Naive thymus-derived CD8-positive, alpha-beta T cell (primary cell): ENCODE results near the gene TNIP1. TPM values are rescaled to one million over a fixed set of nuclear protein-coding genes. Genes with fewer than 3 reads are reported as not detected.

ENCODE experiments used
- ATAC-seq, 2 donors: fragments of 150-1000 bp; cut with Tn5 transposase in 1 of 2; sonication (Bioruptor Pico), chemical (Tn5 transposase) in 1 of 2; 1 replicate in 1 of 2; 2 replicates in 1 of 2; pipeline ENCODE4 v1.10.0; 2021; ENCODE audit warnings: mild to moderate bottlenecking in 2 of 2, moderate library complexity in 2 of 2
- POLR2A ChIA-PET: fragments of 350-600 bp; sonication (Branson Sonifier 250); formaldehyde crosslinking; loops from one replicate; lab custom pipeline; 2021; ENCODE audit warnings: antibody characterized with exemption; lab: Charles Lee
- DNase-seq, 10 donors: peaks; one replicate each; pipeline versions ENCODE4 v3.0.0 to v3.0.0-alpha.2; 2020 to 2022
- H3K27ac Mint-ChIP-seq, 10 donors: one replicate each; pipeline ENCODE4 v1.8.0; 2020 to 2022; ENCODE audit warnings: mild to moderate bottlenecking in 10 of 10, mixed read lengths in 10 of 10, moderate library complexity in 4 of 10, inconsistent platforms in 1 of 10
- H3K27me3 Mint-ChIP-seq, 5 donors: one replicate each; pipeline ENCODE4 v1.8.0; 2021 to 2022; ENCODE audit warnings: mixed read lengths in 5 of 5
- H3K36me3 Mint-ChIP-seq, 3 donors: one replicate each; pipeline ENCODE4 v1.8.0; 2020 to 2022; ENCODE audit warnings: mixed read lengths in 3 of 3, mild to moderate bottlenecking in 2 of 3, inconsistent platforms in 1 of 3
- H3K4me1 Mint-ChIP-seq, 4 donors: one replicate each; pipeline ENCODE4 v1.8.0; 2021 to 2022; ENCODE audit warnings: mixed read lengths in 4 of 4
- H3K4me3 Mint-ChIP-seq, 10 donors: one replicate each; pipeline ENCODE4 v1.8.0; 2020 to 2022; ENCODE audit warnings: mild to moderate bottlenecking in 10 of 10, mixed read lengths in 10 of 10, moderate library complexity in 6 of 10, inconsistent platforms in 1 of 10
- H3K9me3 Mint-ChIP-seq, 9 donors: one replicate each; pipeline ENCODE4 v1.8.0; 2020 to 2022; ENCODE audit warnings: mixed read lengths in 9 of 9, mild to moderate bottlenecking in 3 of 9, inconsistent platforms in 1 of 9, moderate library complexity in 1 of 9
- polyA plus RNA-seq, 3 donors: library from polyadenylated mRNA; unstranded; fragments of 300-500 nt; fragmentation: Illumina TruSeq; gene quantifications; one replicate each; pipeline ENCODE4 v1.2.3, GENCODE V29; 2021
- total RNA-seq, 8 experiments: library from RNA in 2 of 8; stranded (reverse) in 2 of 8; gene quantifications; one replicate each; pipeline ENCODE4 v1.2.3 and lab custom pipeline; 2021 to 2026

The TNIP1 gene
- total and polyA plus RNA-seq, 5 experiments from 2014 or later = 25.6 to 140 (median 37.5) TPM

GRCh38 chr5:151023047-151023615 lies 57.7 kb downstream of the TNIP1 start:
- POLR2A ChIA-PET = no interaction called here
- ATAC-seq (no peak), DNase-seq (no peak)
- no peak overlapping the region for H3K4me3 Mint-ChIP-seq
- no peaks in the 10 kb centered on the region for H3K9me3 Mint-ChIP-seq
- H3K27me3 Mint-ChIP-seq = peaks cover 0 to 14% (median 5%) of the 10 kb centered on the region in 5 donors
- H3K4me1 Mint-ChIP-seq = peaks cover 15 to 25% (median 21%) of the 10 kb centered on the region in 4 donors
- peaks cover 0 to under 1% (median 0%) of the 10 kb centered on the region in 3 donors for H3K36me3 Mint-ChIP-seq
- H3K27ac Mint-ChIP-seq = peak overlapping the region in 1 of 10 donors; percentile 54

- ATAC-seq = no peak
- no peaks in the 10 kb centered on the region for H3K9me3 Mint-ChIP-seq
These were observed 58.3 kb downstream of the TNIP1 start for GRCh38 chr5:151022511-151023018.

GRCh38 chr5:151021746-151022145 lies 59.1 kb downstream of the TNIP1 start:
- H3K36me3 Mint-ChIP-seq = no peaks in the 10 kb centered on the region
- H3K27ac Mint-ChIP-seq = peak overlapping the region in 2 of 10 donors; percentile 58 to 64
- peaks cover 4 to 24% (median 7%) of the 10 kb centered on the region in 5 donors for H3K27me3 Mint-ChIP-seq
- no peaks in the 10 kb centered on the region for H3K9me3 Mint-ChIP-seq
- H3K4me3 Mint-ChIP-seq = peak overlapping the region in 5 of 10 donors; percentile 7 to 68 (median 28)
- peaks cover 15 to 25% (median 21%) of the 10 kb centered on the region in 4 donors for H3K4me1 Mint-ChIP-seq
- no peak for ATAC-seq
- no peak for DNase-seq
- POLR2A ChIA-PET = no interaction called here

More at GRCh38 chr5:151022511-151023018, 58.3 kb downstream of the TNIP1 start:
- H3K27me3 Mint-ChIP-seq = peaks cover 2 to 18% (median 5%) of the 10 kb centered on the region in 5 donors
- no peaks in the 10 kb centered on the region for H3K36me3 Mint-ChIP-seq
- H3K27ac Mint-ChIP-seq = peak overlapping the region in 1 of 10 donors; percentile 59
- H3K4me3 Mint-ChIP-seq = peak overlapping the region in 1 of 10 donors; percentile 48
- no peak for DNase-seq
- POLR2A ChIA-PET = no interaction called here
- H3K4me1 Mint-ChIP-seq = peaks cover 15 to 25% (median 21%) of the 10 kb centered on the region in 4 donors

GRCh38 chr5:151020304-151021110 lies 60.3 kb downstream of the TNIP1 start, which contains the start of gene GPX3:
Gene GPX3 (plus strand): TSS chr5:151020591. CDS start chr5:151020655, 64 bp downstream.
- Mint-ChIP-seq H3K9me3 (no peaks in the 10 kb centered on the region), H3K27ac (peak within 1 kb of the TSS in 6 of 10 donors; percentile 11 to 68 (median 28)), H3K4me1 (peaks cover 15 to 25% (median 21%) of the 10 kb centered on the region in 4 donors), H3K27me3 (peaks cover 4 to 24% (median 7%) of the 10 kb centered on the region in 5 donors), H3K36me3 (no peaks in the 10 kb centered on the region), H3K4me3 (peak within 1 kb of the TSS; percentile 68 to 84 (median 77))
- DNase-seq (peak in 9 of 10 donors; percentile 6 to 33 (median 27)), ATAC-seq (peak; percentile 76)
- POLR2A ChIA-PET = no interaction called here

GRCh38 chr5:151019331-151019730 lies 61.5 kb downstream of the TNIP1 start:
- H3K27me3 Mint-ChIP-seq = peaks cover 4 to 24% (median 7%) of the 10 kb centered on the region in 5 donors
- ATAC-seq (no peak), DNase-seq (no peak)
- H3K9me3 Mint-ChIP-seq = no peaks in the 10 kb centered on the region
- H3K36me3 Mint-ChIP-seq = no peaks in the 10 kb centered on the region
- POLR2A ChIA-PET = no interaction called here
- H3K27ac Mint-ChIP-seq = peak overlapping the region in 1 of 10 donors; percentile 29
- peak overlapping the region in 6 of 10 donors; percentile 8 to 83 (median 52) for H3K4me3 Mint-ChIP-seq
- peaks cover 13 to 25% (median 17%) of the 10 kb centered on the region in 4 donors for H3K4me1 Mint-ChIP-seq

GRCh38 chr5:151018846-151019245 lies 62.0 kb downstream of the TNIP1 start:
- H3K27ac Mint-ChIP-seq = no peak overlapping the region
- POLR2A ChIA-PET = no interaction called here
- no peak for DNase-seq
- no peaks in the 10 kb centered on the region for H3K9me3 Mint-ChIP-seq
- no peaks in the 10 kb centered on the region for H3K36me3 Mint-ChIP-seq
- peaks cover 9 to 25% (median 15%) of the 10 kb centered on the region in 4 donors for H3K4me1 Mint-ChIP-seq
- no peak overlapping the region for H3K4me3 Mint-ChIP-seq
- H3K27me3 Mint-ChIP-seq = peaks cover 4 to 24% (median 7%) of the 10 kb centered on the region in 5 donors
- ATAC-seq = no peak

- POLR2A ChIA-PET = no interaction called here
- Mint-ChIP-seq H3K9me3 (no peaks in the 10 kb centered on the region), H3K4me1 (peaks cover 9 to 25% (median 14%) of the 10 kb centered on the region in 4 donors), H3K27ac (no peak overlapping the region), H3K36me3 (no peaks in the 10 kb centered on the region), H3K4me3 (no peak overlapping the region), H3K27me3 (peaks cover 4 to 24% (median 7%) of the 10 kb centered on the region in 5 donors)
- DNase-seq (no peak), ATAC-seq (no peak)
These were observed 62.9 kb downstream of the TNIP1 start for GRCh38 chr5:151017897-151018296.

- no peak for ATAC-seq
- Mint-ChIP-seq H3K9me3 (no peaks in the 10 kb centered on the region), H3K36me3 (no peaks in the 10 kb centered on the region), H3K4me1 (peaks cover 9 to 23% (median 14%) of the 10 kb centered on the region in 4 donors), H3K27ac (no peak overlapping the region), H3K27me3 (peaks cover 6 to 28% (median 8%) of the 10 kb centered on the region in 5 donors), H3K4me3 (no peak overlapping the region)
- DNase-seq = no peak
- POLR2A ChIA-PET = no interaction called here
These were observed 64.1 kb downstream of the TNIP1 start for GRCh38 chr5:151016700-151017099.

- Mint-ChIP-seq H3K27ac (no peak overlapping the region), H3K4me3 (no peak overlapping the region), H3K36me3 (no peaks in the 10 kb centered on the region), H3K9me3 (no peaks in the 10 kb centered on the region), H3K4me1 (peaks cover 9 to 17% (median 12%) of the 10 kb centered on the region in 4 donors), H3K27me3 (peaks cover 9 to 33% (median 13%) of the 10 kb centered on the region in 5 donors)
- POLR2A ChIA-PET = no interaction called here
- DNase-seq (no peak), ATAC-seq (no peak)
These were observed 64.8 kb downstream of the TNIP1 start for GRCh38 chr5:151015974-151016587.

- ATAC-seq (no peak), DNase-seq (no peak)
- POLR2A ChIA-PET = no interaction called here
- Mint-ChIP-seq H3K27ac (no peak overlapping the region), H3K4me3 (no peak overlapping the region), H3K9me3 (no peaks in the 10 kb centered on the region), H3K36me3 (no peaks in the 10 kb centered on the region), H3K27me3 (peaks cover 8 to 25% (median 10%) of the 10 kb centered on the region in 5 donors), H3K4me1 (peaks cover 0 to 9% (median 3%) of the 10 kb centered on the region in 4 donors)
These were observed 66.0 kb downstream of the TNIP1 start for GRCh38 chr5:151014680-151015343.

- H3K27me3 Mint-ChIP-seq = peaks cover 7 to 33% (median 12%) of the 10 kb centered on the region in 5 donors
- no peak overlapping the region for H3K4me3 Mint-ChIP-seq
- POLR2A ChIA-PET = no interaction called here
- ATAC-seq = no peak
- no peak for DNase-seq
- H3K9me3 Mint-ChIP-seq = no peaks in the 10 kb centered on the region
- no peak overlapping the region for H3K27ac Mint-ChIP-seq
- H3K36me3 Mint-ChIP-seq = no peaks in the 10 kb centered on the region
- no peaks in the 10 kb centered on the region for H3K4me1 Mint-ChIP-seq
These were observed 68.0 kb downstream of the TNIP1 start for GRCh38 chr5:151012862-151013261.

GRCh38 chr5:151008906-151009305 lies 71.9 kb downstream of the TNIP1 start:
- Mint-ChIP-seq H3K36me3 (no peaks in the 10 kb centered on the region), H3K27me3 (peaks cover 7 to 28% (median 11%) of the 10 kb centered on the region in 5 donors), H3K4me1 (no peaks in the 10 kb centered on the region), H3K9me3 (no peaks in the 10 kb centered on the region), H3K27ac (no peak overlapping the region), H3K4me3 (no peak overlapping the region)
- ATAC-seq = no peak
- DNase-seq = no peak
- POLR2A ChIA-PET = no interaction called here
